Suppressor macrophage treated with lipopolysaccharide for 1 hour (primary cell): Measurements from ENCODE around the gene SMIM24.
A peak's percentile ranks its signal among the peaks of the same experiment; 100 is the strongest.
"Not testable (repeated sequence)": the region's sequence is repeated elsewhere in the genome, so short reads cannot be mapped to it uniquely, and the experiment has no call there.

Experiments
- DNase-seq, 3 donors: peaks; one replicate each; pipeline ENCODE4 v3.0.0-alpha.2; 2020 to 2022

The SMIM24 gene

DNA sequence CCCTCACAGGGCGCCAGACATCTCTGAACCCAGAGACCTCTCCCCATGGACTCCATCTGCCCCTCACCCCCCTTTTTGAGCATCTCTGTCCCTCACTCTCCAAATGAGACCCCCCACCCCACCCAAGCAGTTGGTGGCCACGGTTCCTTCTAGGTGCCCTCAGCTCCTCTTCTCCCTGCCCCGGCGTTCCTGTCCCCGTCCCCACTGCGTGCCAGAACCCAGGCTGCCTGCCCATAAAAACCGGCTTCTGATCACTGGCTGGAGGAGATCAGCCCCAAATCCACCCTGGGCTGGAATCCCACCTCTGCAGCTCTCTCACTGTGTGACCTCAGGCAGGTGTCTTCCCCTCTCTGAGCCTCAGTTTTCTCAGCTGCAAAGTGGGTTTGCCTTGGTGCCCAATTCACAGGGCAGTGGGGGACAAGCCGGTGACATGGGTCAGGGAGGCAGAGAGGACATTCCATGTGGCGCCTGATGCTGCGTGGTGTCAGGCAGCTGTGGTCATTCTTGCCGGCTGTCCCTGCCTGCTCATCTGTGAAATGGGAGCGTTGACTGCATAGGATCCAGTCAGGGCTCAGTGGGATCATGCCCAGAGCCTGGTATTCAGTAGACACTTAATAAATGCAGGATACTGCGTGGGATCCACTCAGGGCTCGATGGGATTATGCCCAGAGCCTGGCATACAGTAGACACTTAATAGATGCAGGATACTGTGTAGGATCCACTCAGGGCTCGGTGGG is 25.5 kb downstream of the SMIM24 start:
- DNase-seq = no peak

DNA sequence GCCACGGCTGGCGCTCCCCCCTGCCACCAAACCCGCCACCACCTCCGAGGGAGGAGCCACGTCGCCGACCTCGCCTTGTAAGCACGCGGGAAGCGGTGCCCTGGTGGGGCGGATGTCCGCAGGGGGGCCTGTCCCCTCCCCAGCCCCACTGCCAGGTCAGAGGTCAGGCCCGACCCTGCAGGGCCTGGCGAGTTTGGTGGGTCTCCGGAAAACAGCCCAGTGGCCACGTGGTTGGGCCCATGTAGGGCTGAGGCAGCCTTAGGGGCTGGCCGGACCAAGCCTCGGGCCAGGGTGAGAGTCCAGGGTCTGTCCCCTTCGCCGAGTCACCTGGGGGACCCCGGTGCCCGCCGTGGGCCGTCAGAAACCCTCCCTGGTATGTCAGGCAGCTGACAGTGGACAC is 26.5 kb downstream of the SMIM24 start:
- DNase-seq = no peak

DNA sequence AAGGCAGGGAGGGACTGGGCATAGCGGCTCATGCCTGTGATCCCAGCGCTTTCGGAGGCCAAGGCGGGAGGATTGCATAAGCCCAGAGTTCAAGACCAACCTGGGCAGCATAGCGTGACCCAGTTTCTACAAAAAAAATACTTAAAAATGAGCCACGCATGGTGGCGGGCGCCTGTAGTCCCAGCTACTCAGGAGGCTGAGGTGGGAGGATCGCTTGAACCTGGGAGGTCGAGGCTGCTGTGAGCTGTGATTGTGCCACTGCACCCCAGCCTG is 27.4 kb downstream of the SMIM24 start:
- not testable (repeated sequence) for DNase-seq

DNA sequence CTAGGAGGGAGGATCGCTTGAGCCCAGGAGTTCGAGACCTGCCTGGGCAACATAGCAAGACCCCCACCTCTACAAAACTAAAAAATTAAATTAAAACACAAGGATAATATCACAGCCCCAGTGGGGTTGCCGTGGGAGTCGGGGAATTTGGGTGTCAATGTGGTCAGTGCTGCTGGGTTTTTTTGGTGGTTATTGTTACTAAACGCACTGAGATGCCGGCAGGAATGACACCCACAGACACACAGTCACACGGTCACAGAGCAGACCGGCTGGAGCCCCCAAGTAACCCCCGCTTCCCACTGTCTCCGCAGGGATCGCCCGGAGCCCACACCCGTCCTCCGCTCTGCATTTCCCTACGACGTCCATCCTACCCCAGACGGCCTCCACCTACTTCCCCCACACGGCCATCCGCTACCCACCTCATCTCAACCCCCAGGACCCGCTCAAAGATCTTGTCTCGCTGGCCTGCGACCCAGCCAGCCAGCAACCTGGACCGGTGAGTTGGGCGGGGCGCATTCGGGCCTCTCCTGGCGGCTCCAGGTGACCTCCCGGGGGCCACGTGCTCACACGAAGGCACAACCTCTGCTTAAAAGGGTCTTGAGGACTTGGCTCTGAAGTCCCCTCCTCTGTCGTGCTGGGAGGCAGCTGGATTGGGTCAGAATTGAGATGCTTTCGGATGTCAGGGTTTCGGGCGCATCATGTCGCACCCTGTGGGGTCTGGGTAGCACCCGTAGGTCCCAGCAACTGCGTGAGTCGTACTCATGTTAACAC is 28.0 kb downstream of the SMIM24 start:
- peak; percentile 60 to 67 (median 62) for DNase-seq

DNA sequence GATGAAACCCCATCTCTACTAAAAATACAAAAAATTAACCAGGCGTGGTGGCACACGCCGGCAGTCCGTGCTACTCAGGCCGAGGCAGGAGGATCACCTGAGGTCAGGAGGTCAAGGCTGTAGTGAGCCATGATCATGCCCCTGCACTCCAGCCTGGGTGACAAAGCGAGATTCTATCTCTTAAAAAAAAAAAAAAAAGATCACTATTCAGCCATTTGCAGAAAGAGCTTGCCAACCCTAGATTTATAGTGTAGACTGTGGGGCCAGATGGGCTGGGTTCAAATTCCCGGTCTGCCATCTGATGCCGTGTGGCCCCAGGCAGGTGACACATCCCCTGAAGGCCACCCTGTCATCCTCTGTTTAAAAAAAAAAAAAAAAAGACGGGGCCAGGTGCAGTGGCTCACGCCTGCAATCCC is 28.9 kb downstream of the SMIM24 start:
- DNase-seq = peak in 2 of 3 donors; percentile 21 to 33

DNA sequence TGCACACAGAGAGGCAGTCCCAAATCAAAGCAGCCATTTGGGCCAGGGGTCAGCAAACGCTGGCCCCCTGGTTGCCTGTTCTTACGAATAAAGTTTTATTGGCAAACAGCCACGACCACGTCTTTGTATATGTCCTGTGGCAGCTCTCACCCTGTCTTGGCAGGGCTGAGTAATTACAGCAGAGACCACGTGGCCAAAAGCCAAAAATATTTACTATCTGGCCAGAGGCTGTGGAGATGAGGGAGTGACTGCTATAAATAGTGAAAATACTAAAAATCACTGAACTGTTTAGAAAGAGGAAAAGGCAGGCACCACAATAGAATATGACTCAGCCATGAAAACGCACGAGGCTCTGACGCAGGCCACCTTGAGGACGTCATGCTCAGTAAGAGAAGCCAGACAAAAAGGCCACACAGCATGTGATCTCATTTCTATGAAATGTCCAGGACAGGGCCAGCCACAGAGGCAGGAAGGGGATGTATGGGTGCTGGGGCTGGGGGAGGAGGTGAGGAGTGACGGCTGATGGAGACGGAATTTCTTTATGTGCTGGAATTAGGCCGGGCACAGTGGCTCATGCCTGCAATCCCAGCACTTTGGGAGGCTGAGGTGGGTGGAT is 29.4 kb downstream of the SMIM24 start:
- DNase-seq = peak; percentile 94 to 99 (median 96)

DNA sequence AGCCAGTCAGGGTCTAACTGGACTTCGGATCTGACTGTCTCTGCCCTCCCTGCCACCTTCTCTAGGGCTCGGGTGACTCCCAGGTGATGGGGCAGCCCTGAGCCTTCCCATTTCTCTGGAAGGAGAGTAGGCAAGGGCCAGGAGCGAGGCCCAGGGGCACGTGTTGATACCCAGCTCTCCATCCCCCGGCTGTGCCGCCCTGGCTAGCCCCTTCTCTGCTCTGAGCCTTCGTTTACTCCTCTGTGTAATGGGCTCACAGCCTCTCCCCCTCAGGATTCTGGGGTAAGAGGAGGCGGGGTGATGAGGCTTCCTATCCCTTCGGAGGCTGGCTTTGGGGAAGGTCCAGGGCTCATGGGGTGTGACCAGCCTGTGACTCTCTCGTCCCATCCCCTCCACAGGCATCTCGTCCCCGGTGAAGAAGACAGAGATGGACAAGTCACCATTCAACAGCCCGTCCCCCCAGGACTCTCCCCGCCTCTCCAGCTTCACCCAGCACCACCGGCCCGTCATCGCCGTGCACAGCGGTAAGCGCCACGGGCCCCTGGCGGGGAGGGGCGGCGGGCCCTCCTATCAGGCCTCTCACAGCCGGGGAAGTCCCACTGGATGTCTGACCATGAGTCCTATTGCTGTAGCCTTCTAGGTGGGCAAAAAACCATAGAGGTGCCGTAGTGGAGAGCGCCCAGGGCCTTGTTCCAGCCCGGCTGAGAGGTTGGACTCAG is 31.6 kb downstream of the SMIM24 start:
- DNase-seq = no peak

DNA sequence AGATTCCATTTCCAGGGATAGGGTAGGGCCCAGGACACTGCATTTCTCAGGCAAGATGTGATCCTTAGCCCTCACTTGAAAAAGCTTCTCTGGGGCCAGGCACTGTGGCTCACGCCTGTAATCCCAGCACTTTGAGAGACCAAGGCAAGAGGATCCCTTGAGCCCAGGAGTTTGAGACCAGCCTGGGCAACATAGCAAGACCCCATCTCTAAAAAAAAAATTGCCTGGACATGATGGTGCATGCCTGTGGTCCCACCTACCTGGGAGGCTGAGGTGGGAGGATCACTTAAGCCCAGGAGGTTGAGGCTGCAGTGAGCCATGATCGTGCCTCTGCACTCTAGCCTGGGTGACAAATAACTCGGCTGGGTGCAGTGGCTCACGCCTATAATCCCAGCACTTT is 33.7 kb downstream of the SMIM24 start:
- not testable (repeated sequence) for DNase-seq

DNA sequence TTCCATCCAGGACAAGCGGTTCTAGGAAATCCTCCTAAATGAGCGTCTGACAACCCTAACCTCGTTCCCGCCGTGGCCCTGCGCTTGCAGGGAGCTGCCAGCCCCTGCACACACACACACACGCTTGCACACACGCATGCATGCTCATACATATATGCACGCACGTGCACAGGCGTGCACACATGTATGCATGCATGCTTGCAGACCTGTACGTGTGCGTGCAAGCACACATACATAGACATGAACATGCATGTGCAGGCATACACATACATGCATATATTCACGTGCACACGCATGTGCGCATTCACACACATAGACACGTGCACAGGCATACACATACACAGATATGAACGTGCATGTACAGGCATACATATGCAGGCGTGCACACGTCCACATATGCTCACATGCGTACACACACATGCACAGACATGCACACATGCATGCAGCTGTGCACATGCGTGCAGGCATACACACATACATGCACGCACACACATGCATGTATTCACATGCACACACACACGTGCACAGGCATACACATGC is 35.6 kb downstream of the SMIM24 start:
- DNase-seq = no peak

DNA sequence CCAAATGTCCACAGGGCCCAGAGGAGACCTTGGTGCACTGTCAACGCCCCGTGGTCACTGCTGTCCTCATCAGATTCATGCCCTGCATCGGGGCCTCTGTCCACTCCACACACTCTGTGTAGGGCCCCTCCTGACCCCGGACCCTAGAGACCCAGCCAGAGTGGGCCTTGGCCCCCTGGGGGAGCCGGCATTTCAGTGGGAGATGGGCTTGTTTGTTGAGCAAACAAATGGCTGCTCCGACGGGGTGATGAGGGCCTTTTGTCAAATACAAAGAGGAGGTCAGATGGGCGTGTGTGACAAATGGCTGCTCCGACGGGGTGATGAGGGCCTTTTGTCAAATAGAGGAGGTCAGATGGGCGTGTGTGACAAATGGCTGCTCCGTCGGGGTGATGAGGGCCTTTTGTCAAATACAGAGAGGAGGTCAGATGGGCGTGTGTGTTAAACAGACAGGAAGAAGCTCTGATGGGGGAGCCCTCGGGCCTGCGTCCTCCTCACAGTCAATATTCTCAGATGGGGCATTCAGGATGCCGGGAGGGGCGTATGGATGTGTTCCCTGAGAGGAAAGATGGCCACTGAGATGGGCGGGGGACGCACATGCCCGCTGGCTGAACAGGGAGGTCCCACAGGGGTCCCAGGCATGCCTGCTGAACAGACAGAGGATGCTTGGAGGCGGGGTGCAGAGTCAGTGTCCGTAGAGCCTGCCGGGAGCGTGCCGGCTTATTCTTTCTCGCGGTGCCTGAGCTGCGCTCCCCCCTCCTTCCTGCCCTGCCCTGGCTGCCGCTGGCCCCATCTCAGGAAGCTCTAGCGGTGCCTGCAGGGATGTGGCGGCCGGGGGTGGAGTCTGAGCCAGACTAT is 36.3 kb downstream of the SMIM24 start:
- DNase-seq = no peak

DNA sequence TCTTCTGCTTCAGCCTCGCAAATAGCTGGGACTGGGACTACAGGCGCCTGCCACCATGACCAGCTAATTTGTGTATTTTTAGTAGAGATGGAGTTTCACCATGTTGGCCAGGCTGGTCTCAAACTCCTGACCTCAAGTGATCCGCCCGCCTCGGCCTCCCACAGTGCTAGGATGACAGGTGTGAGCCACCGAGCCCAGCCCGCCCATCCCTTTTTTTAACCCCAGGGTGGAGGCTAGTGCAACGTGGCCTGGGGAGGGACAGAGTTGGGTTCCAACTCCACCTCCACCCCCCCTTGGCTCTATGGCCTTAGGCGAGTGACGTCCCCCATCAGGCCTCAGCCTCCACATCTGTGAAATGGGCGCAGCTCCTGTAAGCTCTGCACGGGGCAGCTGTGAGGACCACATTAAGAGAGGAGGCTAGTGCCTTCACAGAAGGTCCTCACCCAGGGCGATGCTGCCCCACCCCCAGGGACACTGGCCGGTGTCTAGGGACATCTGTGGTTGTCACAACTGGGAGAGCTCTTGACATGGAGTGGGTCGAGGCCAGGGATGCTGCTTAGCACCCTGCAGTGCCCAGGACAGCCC is 37.7 kb downstream of the SMIM24 start:
- no peak for DNase-seq

DNA sequence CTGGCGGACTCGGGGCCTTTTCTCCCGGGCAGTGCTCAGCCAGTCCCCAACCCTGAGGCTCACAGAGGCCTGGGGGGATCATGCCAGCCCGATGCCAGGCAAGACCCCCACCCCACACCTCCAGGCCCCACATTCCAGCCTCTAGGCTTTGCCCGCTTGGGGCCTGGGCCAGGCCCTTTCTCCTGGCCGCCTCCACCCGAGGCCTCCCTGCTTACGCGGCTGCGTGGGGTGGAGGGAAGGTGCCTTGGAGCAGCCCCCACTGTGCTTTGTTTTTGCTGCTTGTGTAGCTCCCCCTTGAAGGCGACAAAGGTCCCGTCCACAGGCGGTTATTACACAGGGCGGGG is 38.4 kb downstream of the SMIM24 start:
- DNase-seq = no peak

DNA sequence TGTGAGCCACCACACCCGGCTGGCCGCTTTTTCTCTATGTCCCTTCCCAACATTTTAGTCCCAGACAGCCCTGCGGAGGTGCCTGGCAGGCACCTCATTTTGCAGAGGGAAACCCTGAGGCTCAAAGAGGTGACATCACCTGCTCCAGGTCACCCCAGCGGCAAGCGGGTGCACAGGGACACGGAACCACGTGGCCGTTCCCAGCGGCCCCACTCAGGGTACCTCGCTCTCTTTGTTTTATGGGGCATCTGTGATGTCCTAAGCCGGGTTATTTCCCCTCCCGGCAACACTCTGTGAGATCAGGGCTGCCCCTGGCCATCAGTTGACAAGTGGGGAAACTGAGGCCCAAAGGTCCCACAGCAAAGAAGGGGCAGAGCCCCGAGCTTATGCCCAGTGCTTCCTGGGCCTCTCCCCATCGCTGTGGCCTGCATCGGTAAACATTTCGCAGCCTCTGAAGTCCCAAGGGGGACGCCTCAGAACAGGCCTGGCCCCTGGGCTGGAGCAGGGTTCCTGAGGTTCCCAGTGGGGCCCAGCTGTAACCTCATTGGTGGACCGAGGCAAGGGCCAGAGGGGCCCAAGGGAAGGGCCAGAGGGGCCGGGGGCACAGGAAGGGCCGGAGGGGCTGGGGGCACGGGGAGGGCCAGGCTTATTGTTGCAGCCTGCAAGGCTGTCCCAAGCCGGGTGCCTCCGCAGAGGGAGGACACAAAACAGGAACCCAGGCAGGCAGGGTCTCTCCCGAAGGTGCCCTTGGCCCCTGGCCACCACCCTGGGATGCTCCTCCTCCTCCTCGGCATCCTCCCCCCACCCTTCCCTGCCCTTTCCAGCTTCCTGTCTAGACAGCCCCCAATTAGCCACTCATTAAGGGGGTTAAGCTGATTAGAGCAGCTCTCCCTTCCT is 39.0 kb downstream of the SMIM24 start:
- DNase-seq = no peak

DNA sequence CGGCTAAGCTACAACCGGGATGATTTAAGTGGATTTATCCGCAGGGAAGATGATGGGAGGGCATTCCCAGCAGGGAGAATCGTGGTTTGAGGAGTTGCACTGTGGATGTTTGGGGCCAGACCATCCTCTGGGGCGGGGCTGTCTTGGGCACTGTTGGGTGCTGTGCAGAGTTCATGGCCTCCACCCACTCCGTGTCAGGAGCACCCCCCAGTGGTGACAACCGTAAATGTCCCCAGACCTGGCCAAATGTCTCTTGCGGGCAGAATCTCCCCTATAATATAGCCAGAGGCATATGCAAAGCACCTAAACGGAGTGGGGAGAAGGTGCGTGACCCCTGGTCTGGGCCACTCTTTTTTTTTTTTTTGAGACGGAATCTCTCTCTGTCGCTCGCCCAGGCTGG is 40.2 kb downstream of the SMIM24 start:
- peak; percentile 76 to 86 (median 82) for DNase-seq

DNA sequence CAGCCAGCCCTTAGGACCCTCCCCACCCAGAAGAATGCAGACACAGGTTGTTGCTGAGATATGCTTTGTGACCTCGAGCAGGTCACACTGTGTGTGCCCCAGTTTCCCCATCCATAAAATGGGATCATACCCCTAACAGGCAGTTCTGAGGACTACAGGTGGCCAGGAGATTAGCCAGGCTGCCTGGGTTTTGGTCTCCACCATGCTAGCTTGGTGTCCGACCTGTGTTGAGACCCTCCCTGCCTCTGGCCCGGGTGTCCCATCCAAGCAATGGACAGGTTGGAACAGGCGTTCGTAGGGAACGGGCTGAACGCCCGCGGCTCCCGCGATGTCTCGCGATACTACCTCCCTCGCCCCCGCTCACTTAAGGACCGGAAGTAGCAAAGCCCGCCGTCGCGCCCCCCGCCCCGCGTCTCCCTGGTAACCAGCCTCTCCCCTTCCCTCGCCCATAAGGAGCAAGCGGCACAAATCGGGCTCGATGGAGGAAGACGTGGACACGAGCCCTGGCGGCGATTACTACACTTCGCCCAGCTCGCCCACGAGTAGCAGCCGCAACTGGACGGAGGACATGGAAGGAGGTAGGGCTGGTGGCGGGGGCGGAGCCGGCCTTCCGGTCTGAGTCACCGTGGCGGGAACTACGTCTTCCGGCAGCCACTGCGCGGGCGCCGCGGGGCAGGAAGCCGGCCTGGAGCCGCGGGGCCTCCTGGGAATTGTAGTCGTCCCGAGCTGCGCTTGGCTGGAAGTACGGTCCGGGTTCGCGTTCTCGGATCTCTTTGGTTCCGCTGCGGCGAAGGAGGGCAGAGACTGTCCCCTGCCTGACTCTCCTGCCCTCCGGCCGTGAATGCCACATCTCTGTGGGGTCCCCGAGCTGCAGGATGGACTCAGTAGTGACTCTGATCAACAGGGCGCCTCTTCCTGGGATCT is 45.4 kb downstream of the SMIM24 start:
- DNase-seq = peak; percentile 98 to 99 (median 99)

DNA sequence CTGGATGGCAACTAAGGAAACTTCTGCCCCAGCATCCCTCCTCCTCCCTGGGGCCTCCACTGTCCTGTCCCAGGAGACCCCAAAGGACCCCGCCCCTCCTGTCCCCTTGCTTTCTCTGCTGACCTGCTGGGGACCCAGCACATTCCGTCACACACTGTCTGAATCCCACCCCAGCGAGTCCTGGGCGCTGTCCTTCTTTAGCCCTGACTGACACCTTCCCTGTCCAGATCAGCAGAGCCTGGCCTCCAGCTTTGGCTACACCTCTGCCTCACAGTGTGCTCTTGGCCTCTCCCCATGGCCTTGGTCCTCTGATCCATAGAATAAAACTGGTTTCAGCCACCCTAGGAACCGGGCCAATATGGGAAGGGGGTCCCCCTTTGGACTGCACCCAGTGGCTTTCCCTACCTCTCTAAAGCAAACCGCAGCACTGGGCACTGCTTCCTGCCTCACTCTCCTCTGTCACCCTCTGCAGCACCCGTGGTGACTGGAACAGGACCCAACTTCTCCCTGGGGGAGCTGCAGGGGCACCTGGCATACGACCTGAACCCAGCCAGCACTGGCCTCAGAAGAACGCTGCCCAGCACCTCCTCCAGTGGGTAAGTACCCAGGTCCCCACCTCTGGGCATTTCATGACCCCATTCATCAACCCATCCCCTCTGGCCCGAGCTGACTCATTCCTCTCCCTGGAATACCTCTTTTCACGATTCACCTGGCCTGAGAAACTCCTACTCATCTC is 46.4 kb downstream of the SMIM24 start:
- DNase-seq = no peak

DNA sequence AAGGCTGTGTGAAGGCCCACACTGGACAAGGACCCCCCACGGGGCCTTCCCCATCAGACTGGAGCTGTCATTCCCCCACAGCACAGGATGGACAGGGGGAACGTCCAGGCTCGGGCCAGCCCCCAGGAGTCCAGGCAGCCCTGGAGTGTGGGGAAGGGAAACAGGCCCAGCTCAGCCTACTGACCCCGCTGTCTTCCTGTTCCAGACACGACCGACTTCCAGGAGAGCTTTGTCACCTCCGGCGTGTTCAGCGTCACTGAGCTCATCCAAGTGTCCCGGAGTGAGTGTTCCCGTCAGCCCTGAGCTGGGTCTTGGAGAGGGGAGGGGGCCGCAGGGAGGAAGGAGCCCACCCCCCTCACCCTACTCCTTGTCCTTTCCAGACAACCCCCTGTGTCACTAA is 47.0 kb downstream of the SMIM24 start:
- DNase-seq = no peak

DNA sequence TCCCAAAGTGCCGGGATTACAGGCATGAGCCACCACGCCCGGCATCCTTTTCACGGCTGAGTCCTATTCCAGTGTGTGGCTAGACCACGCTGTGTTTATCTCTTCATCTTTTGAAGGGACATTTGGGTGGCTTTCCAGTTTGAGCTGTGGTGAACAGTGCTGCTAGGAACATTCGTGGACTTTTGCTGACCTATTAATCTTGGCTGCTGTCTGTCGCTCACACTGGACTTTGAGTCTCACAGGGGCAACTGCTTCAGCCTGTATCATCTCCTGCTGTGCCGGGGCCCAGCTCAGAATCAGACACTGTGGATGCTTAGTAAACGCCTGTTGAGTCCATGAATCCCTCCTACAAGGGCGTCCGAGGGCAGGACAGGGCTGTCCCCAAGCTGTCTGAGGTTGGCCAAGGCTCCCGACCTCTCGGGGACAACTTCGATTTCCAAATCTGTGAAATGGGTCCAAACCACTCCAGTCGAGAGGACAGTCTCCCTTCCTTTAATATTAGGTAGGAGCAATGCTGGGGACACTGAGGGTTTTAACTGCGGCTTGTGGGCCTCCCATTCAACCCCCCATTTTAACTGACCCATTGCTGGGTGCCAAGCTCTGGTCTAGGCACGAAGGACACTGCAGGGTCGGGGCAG is 48.4 kb downstream of the SMIM24 start:
- DNase-seq = no peak

DNA sequence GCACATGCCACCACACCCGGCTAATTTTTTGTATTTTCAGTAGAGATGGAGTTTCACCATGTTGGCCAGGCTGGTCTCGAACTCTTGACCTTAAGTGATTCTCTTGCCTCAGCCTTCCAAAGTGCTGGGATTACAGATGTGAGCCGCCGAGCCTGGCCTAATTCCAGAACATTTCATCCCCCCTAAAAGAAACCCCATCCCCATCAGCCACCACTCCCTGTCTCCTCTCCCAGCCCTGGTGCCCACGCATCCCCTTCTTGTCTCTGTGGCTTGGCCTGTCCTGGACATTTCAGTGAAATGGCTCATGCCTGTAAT is 50.0 kb downstream of the SMIM24 start:
- not testable (repeated sequence) for DNase-seq
